ENCODE measurements around the gene TSACC. TPM values are rescaled to one million over a fixed set of nuclear protein-coding genes. Genes with fewer than 3 reads are reported as not detected.

The TSACC gene
- total and polyA plus RNA-seq, 2 of the 8 experiments (the other 6 are each of a cell fraction or from before 2014, with no cell fraction given), result 1.0 to 5.0 TPM

DNA sequence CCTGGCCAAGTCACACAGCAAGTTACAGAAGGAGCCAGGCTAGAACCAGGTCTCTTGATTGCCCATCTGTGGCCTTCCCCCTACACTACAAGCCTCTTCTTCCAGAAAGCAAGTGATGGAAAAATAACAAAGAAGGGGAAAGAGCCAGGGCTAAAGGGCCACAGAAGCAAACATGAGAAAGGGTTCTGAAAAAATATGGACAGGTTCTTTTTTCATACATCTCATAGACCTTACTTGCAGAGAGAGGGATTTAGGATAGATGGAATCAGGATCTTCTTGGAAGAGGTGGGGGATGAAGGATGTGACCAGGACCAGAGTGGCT, 33.9 kb downstream of the TSACC start:
- Histone ChIP-seq H2BK15ac (ENCODE audit: low read length) (no peak overlapping the region), H4K20me1 (replicated peaks in 1 of 2; ENCODE audit: control insufficient read depth in 1 of 2, insufficient read depth in 2 of 2, low read length in 2 of 2) (no peaks in the 10 kb centered on the region), H3K23ac (ENCODE audit: insufficient read length) (no peak overlapping the region), H2BK12ac (ENCODE audit: low read depth, low read length) (no peak overlapping the region), H3K14ac (ENCODE audit: insufficient read length) (no peak overlapping the region), H3K27ac (ENCODE audit: low read depth, low read length) (no peak overlapping the region), H3K4me3 (ENCODE audit: extremely low read depth in 1 of 4, insufficient read depth in 2 of 4, low read depth in 3 of 4, low read length in 4 of 4) (no peak overlapping the region), H2BK20ac (ENCODE audit: low read length) (no peak overlapping the region), H3K9ac (replicated peaks in 1 of 4; ENCODE audit: extremely low read depth in 1 of 4, low read depth in 3 of 4, low read length in 3 of 4) (no peak overlapping the region), H3K79me2 (ENCODE audit: control insufficient read depth in 1 of 2, insufficient read depth in 2 of 2, low read length in 2 of 2) (no peaks in the 10 kb centered on the region), H3K4ac (replicated peaks; ENCODE audit: insufficient read length, low read depth, low read length) (no peak overlapping the region), H3K18ac (ENCODE audit: extremely low read depth, low read length) (no peak overlapping the region), H3K36me3 (ENCODE audit: control insufficient read depth in 2 of 4, insufficient read depth in 4 of 4, low read length in 3 of 4) (no peaks in the 10 kb centered on the region), H2BK5ac (ENCODE audit: low read depth, low read length) (no peak overlapping the region), H3K4me1 (replicated peaks in 1 of 4; ENCODE audit: control insufficient read depth in 3 of 4, insufficient read depth in 4 of 4, low read length in 3 of 4) (peaks cover 0 to 7% (median 2%) of the 10 kb centered on the region in 4 experiments; a peak in 4 of 7 replicates), H4K5ac (ENCODE audit: insufficient read length, low read depth, low read length) (no peak overlapping the region), H3K56ac (replicated peaks; ENCODE audit: insufficient read length, low read depth, low read length) (no peak overlapping the region), H2AFZ (ENCODE audit: low read length) (no peak overlapping the region), H3K27me3 (replicated peaks in 1 of 4; ENCODE audit: control insufficient read depth in 3 of 4, extremely low read depth in 1 of 4, insufficient read depth in 3 of 4, low read length in 3 of 4) (peaks cover 0 to 14% (median 11%) of the 10 kb centered on the region in 4 experiments; a peak in 6 of 7 replicates), H3K9me3 (ENCODE audit: insufficient read depth in 2 of 2, low read depth in 1 of 2, low read length in 1 of 2) (no peaks in the 10 kb centered on the region), H2AK5ac (ENCODE audit: low read depth, low read length) (no peak overlapping the region), H3K79me1 (ENCODE audit: low read depth, low read length) (no peaks in the 10 kb centered on the region), H4K8ac (ENCODE audit: extremely low read depth, insufficient read depth, low read length) (no peak overlapping the region), H2BK120ac (replicated peaks; ENCODE audit: low read depth, low read length) (no peak overlapping the region), H4K91ac (replicated peaks; ENCODE audit: insufficient read length, low read length) (no peak overlapping the region), H3K23me2 (ENCODE audit: low read depth, low read length) (peaks cover 9% of the 10 kb centered on the region; the same call in 1 of the 2 replicates), H3K4me2 (ENCODE audit: insufficient read depth in 1 of 2, low read depth in 2 of 2, low read length in 2 of 2) (no peak overlapping the region)
- FAIRE-seq (no peak), DNase-seq (ENCODE audit: low read depth in 1 of 2, low spot score in 2 of 2) (no peak)
- CTCF ChIA-PET (ENCODE audit: partially characterized antibody), result interaction anchor here (0.6 to 11.9 kb wide), 7 partner anchors 13 to 255 kb away, joined by 3 to 156 read pairs (median 3); no protein-coding TSS in a partner anchor
- POLR2A ChIA-PET (ENCODE audit: partially characterized antibody), result interaction anchor here (2.1 kb wide), 1 partner anchor 14 kb away, joined by 7 read pairs; no protein-coding TSS in a partner anchor
- TF ChIP-seq SP1 (IDR thresholded peaks at IDR 0.05; ENCODE audit: low read depth, low read length), result no peak
- TF ChIP-seq YY1 (IDR thresholded peaks at IDR 0.05; ENCODE audit: low read depth, low read length), result no peak
- TF ChIP-seq ZNF274 (IDR thresholded peaks at IDR 0.05; ENCODE audit: borderline replicate concordance, extremely low read depth, low read length), result no peak
- no peak for TF ChIP-seq CBX5 (IDR thresholded peaks at IDR 0.05; ENCODE audit: low read depth, low read length)
- no peak for TF ChIP-seq CREB1 (IDR thresholded peaks at IDR 0.05)
- TF ChIP-seq, protein P1, sequence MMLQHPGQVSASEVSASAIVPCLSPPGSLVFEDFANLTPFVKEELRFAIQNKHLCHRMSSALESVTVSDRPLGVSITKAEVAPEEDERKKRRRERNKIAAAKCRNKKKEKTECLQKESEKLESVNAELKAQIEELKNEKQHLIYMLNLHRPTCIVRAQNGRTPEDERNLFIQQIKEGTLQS (IDR thresholded peaks at IDR 0.05; ENCODE audit: insufficient read depth, low read depth, low read length), result no peak

All from H1 (cell line).